CD4-positive, alpha-beta T cell treated with Interleukin-6 at 100 ng/mL for 8 hours (primary cell): ENCODE results near the gene PLIN1.
"Not testable (repeated sequence)": the region's sequence is repeated elsewhere in the genome, so short reads cannot be mapped to it uniquely, and the experiment has no call there.

Experiments
- DNase-seq: peaks from one replicate; pipeline ENCODE4 v3.0.0-alpha.2; 2020; ENCODE audit warnings: mixed read lengths, low spot score

Gene PLIN1, protein sequence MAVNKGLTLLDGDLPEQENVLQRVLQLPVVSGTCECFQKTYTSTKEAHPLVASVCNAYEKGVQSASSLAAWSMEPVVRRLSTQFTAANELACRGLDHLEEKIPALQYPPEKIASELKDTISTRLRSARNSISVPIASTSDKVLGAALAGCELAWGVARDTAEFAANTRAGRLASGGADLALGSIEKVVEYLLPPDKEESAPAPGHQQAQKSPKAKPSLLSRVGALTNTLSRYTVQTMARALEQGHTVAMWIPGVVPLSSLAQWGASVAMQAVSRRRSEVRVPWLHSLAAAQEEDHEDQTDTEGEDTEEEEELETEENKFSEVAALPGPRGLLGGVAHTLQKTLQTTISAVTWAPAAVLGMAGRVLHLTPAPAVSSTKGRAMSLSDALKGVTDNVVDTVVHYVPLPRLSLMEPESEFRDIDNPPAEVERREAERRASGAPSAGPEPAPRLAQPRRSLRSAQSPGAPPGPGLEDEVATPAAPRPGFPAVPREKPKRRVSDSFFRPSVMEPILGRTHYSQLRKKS

DNA sequence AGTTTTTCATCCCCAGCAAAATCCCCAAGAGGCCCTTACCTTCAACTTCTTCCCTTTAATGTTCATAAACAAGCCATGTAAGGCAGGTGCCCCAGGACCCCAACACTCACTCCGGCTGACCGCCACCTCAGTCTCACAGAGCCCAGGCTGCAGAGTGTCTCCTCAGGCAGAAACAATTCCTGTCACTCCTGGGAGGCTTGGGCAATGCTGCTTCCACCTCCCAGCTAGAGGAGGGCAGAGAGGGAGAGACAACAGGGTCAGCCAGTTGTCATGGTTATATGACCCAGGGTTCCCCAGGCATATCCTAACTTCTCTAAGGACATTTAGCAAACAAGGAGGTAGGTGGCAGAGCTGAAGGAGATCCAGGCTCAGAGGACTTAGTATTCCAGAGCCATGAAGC, at the start of gene PLIN1:
Gene PLIN1 (minus strand): TSS at position 156 of the 400 bp plus-strand sequence. CDS start 1,878 bp downstream, outside the sequence.
- DNase-seq = no peak

DNA sequence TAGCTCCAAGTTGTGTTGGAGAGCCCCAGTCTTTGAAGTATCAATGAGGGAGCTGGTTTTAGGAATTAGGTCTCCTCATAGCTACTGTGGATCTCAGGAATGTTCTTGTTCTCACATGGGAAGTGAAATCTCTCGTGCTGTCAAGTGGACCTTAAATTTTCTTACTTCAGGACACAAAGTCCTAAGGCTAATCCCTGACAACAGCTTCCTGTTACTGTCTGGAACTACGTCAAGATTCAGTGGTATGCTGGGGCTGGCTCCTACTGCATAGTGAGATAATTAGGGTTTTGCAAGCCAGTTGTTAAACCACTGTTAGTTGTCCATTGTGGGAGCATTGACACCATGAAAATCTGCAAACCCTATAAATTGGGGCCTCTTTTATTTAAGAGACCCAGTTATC, 49.1 kb upstream of the PLIN1 start:
- no peak for DNase-seq

DNA sequence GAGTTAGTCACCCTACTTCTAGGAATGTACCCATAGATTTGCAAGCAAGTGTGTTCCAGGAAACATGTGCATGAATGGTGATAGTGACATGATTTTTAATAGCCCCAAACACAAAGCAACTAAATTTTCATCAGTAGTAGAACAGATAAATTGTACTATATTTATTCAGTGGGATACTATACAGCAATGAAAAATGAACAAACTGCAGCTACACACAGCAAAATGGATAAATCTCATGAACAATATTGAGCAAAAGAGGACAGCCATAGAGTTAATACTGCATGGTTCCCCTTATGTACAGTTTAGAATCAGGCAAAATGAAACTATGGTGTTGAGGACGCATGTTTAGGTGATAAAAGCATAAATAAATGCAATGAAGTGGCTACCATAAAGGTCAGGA, 45.9 kb upstream of the PLIN1 start:
- no peak for DNase-seq

DNA sequence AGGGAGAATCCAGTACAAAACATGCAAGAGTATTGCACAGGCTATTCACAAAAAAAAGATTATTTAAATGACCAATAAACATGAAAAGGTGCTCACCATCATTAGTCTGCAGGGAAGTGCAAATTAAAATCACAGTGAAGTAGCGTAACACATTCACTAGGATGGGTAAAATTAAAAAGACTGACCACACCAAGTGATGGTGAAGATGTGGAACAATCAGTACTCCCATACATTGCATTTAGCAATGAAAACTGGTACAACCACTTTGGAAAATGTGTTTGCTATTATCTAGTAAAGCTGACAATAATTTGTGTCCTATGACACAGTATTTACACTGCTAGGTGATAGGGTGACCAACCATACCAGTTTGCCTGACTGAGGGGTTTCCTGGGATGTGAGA, 45.5 kb upstream of the PLIN1 start:
- DNase-seq = no peak

DNA sequence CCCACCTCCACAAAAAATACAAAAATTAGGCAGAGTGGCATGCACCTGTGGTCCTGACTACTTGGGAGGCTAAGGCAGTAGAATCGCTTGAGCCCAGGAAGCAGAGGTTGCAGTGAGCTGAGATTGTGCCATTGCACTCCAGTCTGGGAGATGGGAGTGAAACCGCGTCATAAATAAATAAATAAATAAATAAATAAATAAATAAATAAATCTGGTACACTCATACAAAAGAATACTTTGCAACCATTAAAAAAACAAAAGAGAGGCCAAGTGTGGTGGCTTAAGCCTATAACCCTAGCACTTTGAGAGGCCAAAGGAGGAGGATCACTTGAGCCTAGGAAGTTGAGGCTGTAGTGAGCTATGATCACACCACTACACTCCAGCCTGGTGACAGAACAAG, 43.9 kb upstream of the PLIN1 start:
- no peak for DNase-seq

DNA sequence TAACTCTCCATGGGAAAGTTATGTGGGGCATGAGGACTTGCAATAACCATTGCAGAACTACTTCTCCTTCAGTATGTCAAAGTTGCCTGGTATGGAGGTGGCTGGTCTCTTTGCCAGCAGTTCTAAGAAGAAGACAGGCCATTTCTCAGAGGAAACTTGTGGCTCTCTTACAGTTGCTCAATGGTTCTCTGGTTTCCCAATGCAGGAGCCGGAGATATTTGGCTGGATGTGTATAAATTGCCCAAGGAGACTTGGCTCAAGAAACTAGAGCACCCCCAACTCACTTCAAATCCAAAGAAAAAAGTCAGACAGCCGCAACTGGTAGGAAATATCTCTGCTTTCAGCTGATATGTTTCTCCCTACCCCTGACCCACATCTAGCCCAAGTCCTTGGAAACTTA, 35.6 kb upstream of the PLIN1 start:
- no peak for DNase-seq

DNA sequence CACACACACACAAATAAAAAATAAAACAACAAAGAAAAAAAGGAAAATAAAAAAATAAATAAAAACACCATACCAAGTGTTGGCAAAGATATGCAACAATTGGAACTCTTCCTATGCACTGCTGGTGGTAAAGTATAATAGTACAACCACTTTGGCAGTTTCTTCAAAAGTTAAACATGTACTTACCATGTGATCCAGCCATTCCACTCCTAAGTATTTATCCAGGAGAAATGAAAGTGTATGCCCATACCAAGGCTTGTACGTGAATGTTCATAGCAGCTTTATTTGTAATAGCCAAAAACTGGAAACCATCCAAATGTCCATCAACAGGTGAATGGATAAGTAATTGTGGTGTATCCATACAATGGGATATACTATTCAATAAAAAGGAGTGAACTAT, 28.4 kb upstream of the PLIN1 start:
- DNase-seq = no peak

DNA sequence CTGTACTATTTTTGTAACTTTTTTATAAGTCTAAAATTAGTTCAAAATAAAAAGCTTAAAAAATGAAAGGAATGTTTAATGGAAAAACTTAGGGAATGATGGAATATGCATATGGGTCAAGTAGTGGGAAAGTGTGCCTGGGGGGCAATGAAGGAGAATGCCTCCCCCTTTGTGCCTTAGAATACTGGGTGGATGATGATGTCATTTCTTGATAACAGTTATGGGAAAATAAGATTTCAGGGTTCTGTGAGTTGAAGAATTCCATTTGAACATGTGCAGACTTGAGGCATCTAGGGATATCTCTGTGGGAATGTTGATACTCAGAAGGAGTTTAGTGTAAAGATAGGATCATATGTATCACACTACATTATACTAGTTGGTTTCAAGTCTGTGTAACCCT, 25.2 kb upstream of the PLIN1 start:
- DNase-seq = no peak

DNA sequence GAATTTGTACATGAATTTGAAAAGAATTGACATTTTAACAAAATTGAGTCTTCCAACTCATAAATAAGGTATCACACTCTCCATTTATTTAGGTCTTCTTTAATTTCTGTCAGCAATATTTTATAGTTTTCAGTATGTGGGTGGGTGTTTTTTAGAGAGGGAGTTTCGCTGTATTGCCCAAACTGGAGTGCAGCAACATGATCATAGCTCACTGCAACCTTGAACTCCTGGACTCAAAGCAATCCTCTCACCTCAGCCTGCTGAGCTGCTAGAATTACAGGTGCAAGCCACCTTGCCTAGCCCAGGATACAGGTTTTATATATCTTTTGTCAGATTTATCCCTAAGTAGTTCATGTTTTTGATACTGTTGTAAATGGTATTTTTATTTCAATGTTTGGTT, 16.0 kb upstream of the PLIN1 start:
- DNase-seq = no peak

DNA sequence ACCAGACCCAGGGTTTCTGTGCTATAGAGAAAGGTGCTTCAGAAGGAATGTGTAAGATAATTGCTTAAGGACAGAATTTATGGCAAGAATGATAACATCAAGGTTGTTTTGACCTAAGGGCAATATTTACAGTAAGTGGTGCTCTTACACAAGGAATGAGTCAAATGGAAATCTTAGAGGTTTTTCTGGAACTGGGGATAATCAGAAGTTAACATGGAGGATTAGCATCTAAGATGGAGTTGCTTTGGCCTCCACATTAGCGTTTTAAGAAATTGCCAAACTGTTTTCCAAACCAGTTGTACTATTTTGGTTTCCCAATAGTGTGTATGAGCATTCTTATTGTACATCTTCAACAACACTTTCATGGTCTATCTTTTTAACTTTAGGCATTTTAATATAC, 14.5 kb upstream of the PLIN1 start:
- no peak for DNase-seq

DNA sequence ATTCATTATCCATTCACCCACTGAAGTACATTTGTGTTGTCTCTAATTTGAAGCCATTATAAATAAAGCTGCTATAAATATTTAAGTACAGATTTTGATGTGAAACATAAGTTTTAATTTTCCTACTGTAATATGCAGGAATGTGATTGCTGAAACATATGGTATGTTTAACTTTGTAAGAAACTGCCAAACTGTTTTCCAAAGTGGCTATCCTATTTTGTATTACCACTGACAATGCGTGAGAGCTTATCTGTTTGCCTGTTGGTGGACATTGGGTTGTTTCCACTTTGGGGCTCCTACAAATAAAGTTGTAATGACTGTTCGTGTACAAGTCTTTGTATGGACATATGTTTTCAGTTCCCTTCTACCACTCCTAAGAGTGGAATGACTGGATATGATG, 13.9 kb upstream of the PLIN1 start:
- DNase-seq = no peak

DNA sequence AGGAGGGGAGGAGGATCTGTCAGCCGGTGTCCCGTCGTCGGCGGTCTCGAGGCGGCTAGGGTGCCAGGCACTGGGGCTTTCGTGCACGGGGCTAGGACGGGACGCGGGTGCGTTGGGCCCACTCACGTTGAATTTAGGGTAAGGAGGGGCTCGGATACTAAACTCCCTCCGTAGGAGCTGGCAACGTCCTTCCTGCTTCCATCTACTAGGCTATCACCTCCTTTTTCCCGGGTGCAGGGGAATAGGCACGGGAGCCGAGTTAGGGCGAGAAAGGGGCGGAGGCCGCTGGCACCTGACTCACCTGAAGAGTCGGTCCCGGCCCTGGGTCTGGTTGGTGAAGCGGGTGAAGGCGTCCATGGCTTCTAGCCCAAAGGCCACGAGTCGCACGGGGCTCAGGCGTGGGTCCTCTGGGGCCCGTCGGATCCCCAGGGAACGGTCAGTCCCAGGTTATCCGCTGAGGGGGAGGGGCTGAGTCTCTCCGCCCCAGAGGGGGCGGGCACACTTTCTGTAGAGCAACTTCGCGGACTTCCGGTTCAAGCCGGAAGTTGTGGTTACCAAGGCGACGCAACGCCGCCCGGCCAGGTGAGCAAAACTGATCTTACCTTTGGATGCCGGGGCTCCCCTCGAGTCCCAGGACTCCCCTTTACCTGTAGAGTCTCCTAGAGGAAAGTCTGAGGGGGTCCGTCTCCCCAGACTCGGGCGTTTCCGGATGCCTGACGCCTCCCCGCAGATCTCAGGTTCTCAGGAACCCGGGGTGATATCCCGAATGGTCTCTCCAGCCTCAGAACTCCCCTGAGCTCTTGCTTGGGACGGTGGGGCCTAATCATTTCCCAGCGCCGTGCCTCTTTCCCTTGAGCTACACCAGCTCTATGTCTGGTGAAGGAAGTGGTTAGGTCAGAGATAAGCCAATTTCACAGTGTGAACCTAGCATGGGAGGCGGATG, 11.4 kb upstream of the PLIN1 start, which contains the start of the genes PEX11A and WDR93:
Gene PEX11A (minus strand): TSS at position 479 of the 943 bp plus-strand sequence. CDS start 122 bp downstream, at position 357.
Gene WDR93 (plus strand): TSS at position 536 of the 943 bp plus-strand sequence. CDS start 10,936 bp downstream, outside the sequence.
- peak; percentile 77 for DNase-seq

DNA sequence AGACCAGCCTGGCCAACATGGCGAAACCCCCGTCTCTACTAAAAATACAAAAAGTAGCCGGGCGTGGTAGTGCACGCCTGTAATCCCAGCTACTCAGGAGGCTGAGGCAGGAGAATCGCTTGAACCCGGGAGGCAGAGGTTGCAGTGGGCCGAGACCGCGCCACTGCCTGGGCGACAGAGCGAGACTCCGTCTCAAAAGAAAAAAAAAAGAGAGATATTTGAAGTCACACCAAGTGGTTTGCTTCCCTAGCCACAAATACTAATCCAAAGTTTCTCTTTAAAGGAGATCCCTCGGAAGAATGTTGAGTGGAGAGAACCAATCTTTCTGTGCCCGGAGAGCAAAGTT, 10.7 kb upstream of the PLIN1 start:
- DNase-seq = not testable (repeated sequence)

DNA sequence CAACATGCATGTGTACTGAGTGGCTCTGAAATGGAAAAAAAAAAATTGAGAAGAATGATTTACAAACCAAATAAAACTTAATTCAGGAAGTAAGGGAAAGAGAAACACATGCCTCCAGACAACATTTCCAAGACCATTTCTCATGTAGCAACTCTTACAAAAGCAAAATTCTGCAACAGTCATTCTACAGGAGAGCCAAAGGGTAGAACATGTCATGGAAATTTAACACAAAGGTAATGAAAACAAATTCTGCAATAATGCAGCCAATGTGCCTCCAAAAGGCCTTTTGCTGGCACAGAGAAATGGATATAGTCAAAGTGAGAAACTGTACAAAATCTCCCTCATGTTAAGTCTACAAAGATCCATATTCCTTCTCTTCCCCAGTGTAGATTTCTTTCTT, 7.4 kb upstream of the PLIN1 start:
- no peak for DNase-seq

DNA sequence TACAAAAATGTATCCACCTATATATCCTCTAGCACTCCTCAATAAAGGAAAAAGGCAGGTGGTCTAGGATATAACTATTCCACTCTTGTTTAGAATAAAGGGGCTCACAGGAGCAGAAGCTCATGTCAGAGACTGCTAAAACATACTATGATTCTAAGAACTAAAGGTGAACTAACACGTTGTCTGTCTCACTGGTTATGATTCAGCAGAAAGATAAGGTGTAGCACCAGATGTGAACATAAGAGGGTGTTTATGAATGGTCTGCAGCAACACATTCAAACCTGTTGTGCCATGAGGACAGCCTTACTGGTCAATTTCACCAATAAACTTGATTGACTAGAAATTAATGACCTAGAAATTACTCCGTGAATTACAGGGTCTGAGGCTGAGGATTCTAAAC, 6.8 kb upstream of the PLIN1 start:
- no peak for DNase-seq

DNA sequence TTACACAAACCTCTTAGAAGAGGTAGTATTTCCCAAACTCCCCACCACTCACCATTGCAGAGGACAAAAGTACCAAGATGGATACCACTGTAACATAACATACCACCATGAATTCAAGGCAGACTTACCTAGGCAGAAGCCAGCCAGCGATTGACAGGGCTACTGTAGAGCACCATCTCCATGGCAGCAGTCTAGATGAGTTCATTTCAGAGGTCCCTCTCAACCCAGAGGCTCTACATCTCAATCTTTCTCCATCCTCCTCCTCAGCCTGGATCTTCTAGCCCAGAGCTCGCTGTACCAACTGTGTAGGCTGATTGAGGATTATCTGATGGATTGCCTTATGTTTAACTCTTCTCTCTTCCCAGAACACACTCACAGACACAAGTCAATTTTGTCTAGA, 2.0 kb upstream of the PLIN1 start:
- DNase-seq = no peak

DNA sequence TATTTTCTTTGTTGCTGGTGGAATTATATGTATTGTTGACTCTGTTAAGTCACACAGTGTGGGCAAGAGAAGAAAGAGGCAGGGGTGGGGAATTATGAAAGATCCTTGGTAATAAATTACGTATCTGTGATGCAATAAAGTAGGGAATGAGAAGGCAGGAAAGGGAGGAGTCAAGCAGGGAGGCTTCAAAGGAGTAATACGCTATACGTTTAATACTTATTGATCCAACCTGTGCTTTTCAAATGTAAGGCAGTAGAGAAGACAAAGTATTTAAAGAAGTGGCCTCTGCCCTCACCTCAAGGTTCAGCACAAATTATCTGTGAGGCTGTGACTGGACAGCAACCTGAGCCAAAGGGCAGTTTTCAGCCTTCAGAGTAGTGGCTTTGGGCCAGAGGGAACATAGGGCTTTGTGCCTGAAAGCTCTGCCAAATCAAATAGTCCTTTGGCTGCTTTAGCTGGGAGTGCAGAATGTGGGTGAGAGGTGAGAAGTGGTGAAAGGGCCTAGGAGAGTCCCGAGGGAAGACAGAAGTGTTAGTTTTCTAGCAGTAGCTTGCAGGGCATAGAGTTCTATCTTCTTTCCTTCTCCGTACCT, 1.2 kb upstream of the PLIN1 start:
- DNase-seq = no peak

DNA sequence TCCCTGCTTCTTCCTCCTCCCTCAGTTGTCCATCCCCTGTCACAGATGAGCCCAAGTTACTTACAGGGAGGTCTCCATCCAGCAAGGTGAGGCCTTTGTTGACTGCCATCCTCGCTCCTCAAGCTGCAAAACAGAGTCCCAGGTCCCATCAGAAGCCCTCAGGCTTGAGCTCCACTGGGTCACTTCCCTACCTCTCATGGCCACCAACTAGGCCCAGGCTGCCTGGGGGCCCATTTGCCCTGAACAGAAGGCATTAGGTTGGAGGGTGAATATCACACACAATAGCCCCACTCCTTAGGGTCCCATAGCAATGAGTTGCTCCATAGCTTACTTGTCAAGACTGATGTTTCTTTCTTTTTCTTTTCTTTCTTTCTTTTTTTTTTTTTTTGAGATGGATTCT, 1.8 kb downstream of the PLIN1 start:
- DNase-seq = no peak

DNA sequence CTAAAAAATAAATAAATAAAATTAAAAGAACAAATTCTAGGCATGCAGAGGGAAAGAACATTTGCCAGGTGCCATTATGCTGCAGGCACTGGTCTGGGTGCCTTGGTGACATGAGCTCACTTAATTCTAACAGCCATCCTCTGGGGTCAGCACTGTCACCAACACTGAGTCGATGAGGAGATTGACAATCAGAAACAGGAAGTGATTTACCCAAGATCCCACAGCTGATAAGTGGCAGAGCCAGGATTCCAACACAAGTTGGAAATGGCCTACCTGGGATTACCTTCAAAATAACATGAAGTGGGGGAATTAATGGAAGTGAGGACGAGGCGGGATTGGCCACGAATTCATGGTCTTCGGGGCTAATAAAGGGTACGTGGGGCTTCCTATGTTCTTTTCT, 3.6 kb downstream of the PLIN1 start:
- DNase-seq = no peak

DNA sequence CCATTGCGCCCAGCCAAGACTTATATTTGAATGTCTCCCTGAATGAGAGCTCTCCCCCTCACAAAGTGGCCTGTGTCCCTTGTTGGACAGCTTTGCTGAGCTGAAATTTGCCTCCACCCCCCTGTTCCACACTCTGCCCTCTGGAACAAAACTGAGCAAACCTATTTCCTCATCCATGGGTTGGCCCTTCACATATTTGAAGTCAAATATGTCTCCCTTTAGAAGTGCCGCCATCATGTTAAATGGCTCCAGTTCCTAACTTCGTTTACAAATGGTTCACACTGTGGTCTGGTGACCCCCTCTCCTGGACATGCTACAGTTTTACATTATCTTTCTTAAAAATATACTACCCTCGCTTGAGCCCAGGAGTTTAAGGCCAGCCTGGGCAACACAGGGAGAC, 4.6 kb downstream of the PLIN1 start:
- DNase-seq = no peak

DNA sequence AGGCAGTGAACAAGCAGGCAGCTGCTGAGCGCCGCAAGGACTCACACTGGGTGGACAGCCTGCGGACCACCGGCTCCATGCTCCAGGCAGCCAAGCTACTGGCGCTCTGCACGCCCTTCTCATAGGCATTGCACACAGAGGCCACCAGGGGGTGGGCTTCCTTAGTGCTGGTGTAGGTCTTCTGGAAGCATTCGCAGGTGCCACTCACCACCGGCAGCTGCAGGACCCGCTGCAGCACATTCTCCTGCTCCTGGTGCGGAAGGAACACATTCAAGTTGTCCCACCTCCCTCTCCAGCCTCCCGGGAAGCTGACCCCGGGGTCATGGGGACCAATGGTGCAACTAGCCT, 6.0 kb downstream of the PLIN1 start:
- no peak for DNase-seq
